Panc1 (cell line): Measurements from ENCODE around the gene PTPRK.

Source experiments
- CTCF ChIP-seq: fragments of 450-650 bp; IDR thresholded peaks from 2 replicates; pipeline ENCODE4 v1.5.1; 2017; ENCODE audit warnings: mild to moderate bottlenecking
- POLR2AphosphoS5 ChIP-seq: IDR thresholded peaks from 2 replicates; pipeline ENCODE4 v1.6.1; 2012; ENCODE audit warnings: mild to moderate bottlenecking, low read depth, low read length, moderate library complexity
- REST ChIP-seq, 2 experiments: IDR thresholded peaks; 2 replicates each; pipeline ENCODE4 v1.6.1; 2011 to 2012; ENCODE audit warnings: low read depth in 2 of 2, control low read depth in 1 of 2, low read length in 1 of 2, mild to moderate bottlenecking in 1 of 2, moderate library complexity in 1 of 2; ENCODE audit not compliant: insufficient read depth in 1 of 2
- SIN3A ChIP-seq: IDR thresholded peaks from 2 replicates; pipeline ENCODE4 v1.6.1; 2012; ENCODE audit warnings: low read depth, mild to moderate bottlenecking, low read length, moderate library complexity, borderline replicate concordance; ENCODE audit not compliant: insufficient read depth
- TCF7L2 ChIP-seq: IDR thresholded peaks from 2 replicates; pipeline ENCODE4 v1.6.1; 2011; ENCODE audit warnings: mild to moderate bottlenecking, low read depth, low read length, inconsistent platforms

- no peak for TF ChIP-seq POLR2AphosphoS5
- no peak for TF ChIP-seq CTCF
- TF ChIP-seq TCF7L2 = no peak
- TF ChIP-seq SIN3A = no peak
- no peak for TF ChIP-seq REST (IDR thresholded peaks at IDR 0.05; ENCODE audit: insufficient read depth in 1 of 2, low read depth in 2 of 2, low read length in 1 of 2)
Observed at GRCh38 chr6:128139519-128139918, 380.9 kb downstream of the PTPRK start.
